WTC11 (cell line): ENCODE measurements around the gene VIM.
"Not testable (repeated sequence)": the region's sequence is repeated elsewhere in the genome, so short reads cannot be mapped to it uniquely, and the experiment has no call there.

Experiments used
- CBFB ChIP-seq: sonication (generic); formaldehyde crosslinking; IDR thresholded peaks from 2 replicates; pipeline ENCODE4 v1.8.1; 2022; ENCODE audit warnings: mild to moderate bottlenecking, low read depth, missing genetic modification reagents
- CREM ChIP-seq: sonication (generic); formaldehyde crosslinking; IDR thresholded peaks from 2 replicates; pipeline ENCODE4 v1.8.1; 2022; ENCODE audit warnings: mild to moderate bottlenecking, missing genetic modification reagents, moderate library complexity
- FOXP1 ChIP-seq: sonication (generic); formaldehyde crosslinking; IDR thresholded peaks from 2 replicates; pipeline ENCODE4 v1.8.0; 2022; ENCODE audit warnings: missing genetic modification reagents, mild to moderate bottlenecking, moderate library complexity, borderline replicate concordance
- NFE2L1 ChIP-seq: sonication (generic); formaldehyde crosslinking; IDR thresholded peaks from 2 replicates; pipeline ENCODE4 v1.8.1; 2023; ENCODE audit warnings: missing genetic modification reagents
- ZNF121 ChIP-seq: sonication (generic); formaldehyde crosslinking; IDR thresholded peaks from 2 replicates; pipeline ENCODE4 v1.8.0; 2023; ENCODE audit warnings: missing genetic modification reagents
- TF ChIP-seq, protein P1 (sequence below): sonication (generic); formaldehyde crosslinking; IDR thresholded peaks from 2 replicates; pipeline ENCODE4 v1.8.1; 2023; ENCODE audit warnings: mild to moderate bottlenecking, missing genetic modification reagents, moderate library complexity
- TF ChIP-seq, protein P2 (sequence below): sonication (generic); formaldehyde crosslinking; IDR thresholded peaks from 2 replicates; pipeline ENCODE4 v1.8.0; 2022; ENCODE audit warnings: mild to moderate bottlenecking, missing genetic modification reagents
- TF ChIP-seq, protein P3 (sequence below): sonication (generic); formaldehyde crosslinking; IDR thresholded peaks from 2 replicates; pipeline ENCODE4 v1.8.0; 2022; ENCODE audit warnings: mild to moderate bottlenecking, missing genetic modification reagents

- TF ChIP-seq ZNF121, CBFB, CREM, NFE2L1, FOXP1 (CRISPR knock-in tag): not testable (repeated sequence)
- TF ChIP-seq, protein P1, sequence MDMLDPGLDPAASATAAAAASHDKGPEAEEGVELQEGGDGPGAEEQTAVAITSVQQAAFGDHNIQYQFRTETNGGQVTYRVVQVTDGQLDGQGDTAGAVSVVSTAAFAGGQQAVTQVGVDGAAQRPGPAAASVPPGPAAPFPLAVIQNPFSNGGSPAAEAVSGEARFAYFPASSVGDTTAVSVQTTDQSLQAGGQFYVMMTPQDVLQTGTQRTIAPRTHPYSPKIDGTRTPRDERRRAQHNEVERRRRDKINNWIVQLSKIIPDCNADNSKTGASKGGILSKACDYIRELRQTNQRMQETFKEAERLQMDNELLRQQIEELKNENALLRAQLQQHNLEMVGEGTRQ = not testable (repeated sequence)
- TF ChIP-seq, protein P2, sequence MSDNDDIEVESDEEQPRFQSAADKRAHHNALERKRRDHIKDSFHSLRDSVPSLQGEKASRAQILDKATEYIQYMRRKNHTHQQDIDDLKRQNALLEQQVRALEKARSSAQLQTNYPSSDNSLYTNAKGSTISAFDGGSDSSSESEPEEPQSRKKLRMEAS (CRISPR knock-in tag) = not testable (repeated sequence)
- TF ChIP-seq, protein P3, sequence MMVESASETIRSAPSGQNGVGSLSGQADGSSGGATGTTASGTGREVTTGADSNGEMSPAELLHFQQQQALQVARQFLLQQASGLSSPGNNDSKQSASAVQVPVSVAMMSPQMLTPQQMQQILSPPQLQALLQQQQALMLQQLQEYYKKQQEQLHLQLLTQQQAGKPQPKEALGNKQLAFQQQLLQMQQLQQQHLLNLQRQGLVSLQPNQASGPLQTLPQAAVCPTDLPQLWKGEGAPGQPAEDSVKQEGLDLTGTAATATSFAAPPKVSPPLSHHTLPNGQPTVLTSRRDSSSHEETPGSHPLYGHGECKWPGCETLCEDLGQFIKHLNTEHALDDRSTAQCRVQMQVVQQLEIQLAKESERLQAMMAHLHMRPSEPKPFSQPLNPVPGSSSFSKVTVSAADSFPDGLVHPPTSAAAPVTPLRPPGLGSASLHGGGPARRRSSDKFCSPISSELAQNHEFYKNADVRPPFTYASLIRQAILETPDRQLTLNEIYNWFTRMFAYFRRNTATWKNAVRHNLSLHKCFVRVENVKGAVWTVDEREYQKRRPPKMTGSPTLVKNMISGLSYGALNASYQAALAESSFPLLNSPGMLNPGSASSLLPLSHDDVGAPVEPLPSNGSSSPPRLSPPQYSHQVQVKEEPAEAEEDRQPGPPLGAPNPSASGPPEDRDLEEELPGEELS = not testable (repeated sequence)
Measured at GRCh38 chr10:17254543-17255050, 26.6 kb downstream of the VIM start.
